K562 (cell line): Measurements from ENCODE around the gene UBXN2A. TPM values are rescaled to one million over a fixed set of nuclear protein-coding genes. Genes with fewer than 3 reads are reported as not detected.
A peak's percentile ranks its signal among the peaks of the same experiment; 100 is the strongest.

Experiments used
- ADNP ChIP-seq: fragments of 200-800 bp; sonication (Bioruptor generic); IDR thresholded peaks from 2 replicates; pipeline ENCODE4 v1.6.1; 2016; ENCODE audit warnings: missing genetic modification characterization, missing compliant biosample characterization
- ARNT ChIP-seq, 2 experiments: fragments of 450-650 bp; IDR thresholded peaks; 2 replicates each; pipeline ENCODE4 v1.6.1; 2016; ENCODE audit warnings: mild to moderate bottlenecking in 1 of 2
- ATF7 ChIP-seq: fragments of 450-650 bp; IDR thresholded peaks from 2 replicates; pipeline ENCODE4 v1.7.1; 2014; ENCODE audit warnings: mild to moderate bottlenecking, moderate library complexity
- C11orf30 ChIP-seq: fragments of 450-650 bp; IDR thresholded peaks from 2 replicates; pipeline ENCODE4 v1.6.1; 2016; ENCODE audit warnings: low read depth, mild to moderate bottlenecking
- CREBBP ChIP-seq: IDR thresholded peaks from one replicate; pipeline ENCODE4 v1.6.1; 2012; ENCODE audit warnings: low read depth, mild to moderate bottlenecking, control low read depth, inconsistent platforms, low read length
- EGR1 ChIP-seq: fragments of 450-650 bp; conservative IDR thresholded peaks from 2 replicates; pipeline ENCODE4 v1.6.1; 2017; ENCODE audit warnings: mild to moderate bottlenecking
- HLTF ChIP-seq: fragments of 450-650 bp; IDR thresholded peaks from 2 replicates; pipeline ENCODE4 v1.6.1; 2016
- LCOR ChIP-seq: sonication (generic); formaldehyde crosslinking; IDR thresholded peaks from 2 replicates; pipeline ENCODE4 v1.8.0; 2022; ENCODE audit warnings: mild to moderate bottlenecking, missing genetic modification reagents
- MBD2 ChIP-seq: sonication (generic); IDR thresholded peaks from 2 replicates; pipeline ENCODE4 v1.6.1; 2016; ENCODE audit warnings: low read depth, borderline replicate concordance
- MCM5 ChIP-seq: fragments of 450-650 bp; IDR thresholded peaks from 2 replicates; pipeline ENCODE4 v1.6.1; 2016; ENCODE audit warnings: low read depth
- NCOA1 ChIP-seq: fragments of 450-650 bp; IDR thresholded peaks from 2 replicates; pipeline ENCODE4 v1.6.1; 2016; ENCODE audit warnings: low read depth
- NR2C1 ChIP-seq, 2 experiments: fragments of 450-650 bp; IDR thresholded peaks; 2 replicates each; pipeline ENCODE4 v1.6.1; 2017; ENCODE audit warnings: mild to moderate bottlenecking in 2 of 2, antibody characterized with exemption in 1 of 2, inconsistent platforms in 1 of 2, missing compliant biosample characterization in 1 of 2, missing genetic modification characterization in 1 of 2
- PHTF2 ChIP-seq: fragments of 250-450 bp; sonication (Bioruptor Pico); IDR thresholded peaks from 2 replicates; pipeline ENCODE4 v1.5.0; 2021; ENCODE audit warnings: mild to moderate bottlenecking
- PPARD ChIP-seq: fragments of 250-450 bp; sonication (Bioruptor Pico); IDR thresholded peaks from 2 replicates; pipeline ENCODE4 v1.8.0; 2022; ENCODE audit warnings: inconsistent platforms, mild to moderate bottlenecking, moderate library complexity
- PRMT5 ChIP-seq: sonication (generic); formaldehyde crosslinking; IDR thresholded peaks from 2 replicates; pipeline ENCODE4 v1.5.0; 2020; ENCODE audit warnings: missing genetic modification reagents
- RBM15 ChIP-seq: fragments of 200-400 bp; formaldehyde crosslinking; IDR thresholded peaks from 2 replicates; pipeline ENCODE4 v1.6.1; 2018; ENCODE audit warnings: mild to moderate bottlenecking, low read length, moderate library complexity; ENCODE audit not compliant: insufficient read depth
- RFX7 ChIP-seq: fragments of 250-450 bp; sonication (Bioruptor Pico); IDR thresholded peaks from 2 replicates; pipeline ENCODE4 v1.5.1; 2021; ENCODE audit warnings: mild to moderate bottlenecking
- SAFB2 ChIP-seq: fragments of 200-400 bp; formaldehyde crosslinking; IDR thresholded peaks from 2 replicates; pipeline ENCODE4 v1.6.1; 2018; ENCODE audit warnings: borderline replicate concordance, low read length, low read depth, moderate library complexity; ENCODE audit not compliant: severe bottlenecking
- SIRT6 ChIP-seq: IDR thresholded peaks from one replicate; pipeline ENCODE4 v1.6.1; 2012; ENCODE audit warnings: low read depth, mild to moderate bottlenecking, control low read depth, inconsistent platforms, low read length, moderate library complexity
- TARDBP ChIP-seq: fragments of 450-650 bp; IDR thresholded peaks from 2 replicates; pipeline ENCODE4 v1.6.1; 2016
- ZNF174 ChIP-seq: fragments of 250-450 bp; sonication (Bioruptor Pico); IDR thresholded peaks from 2 replicates; pipeline ENCODE4 v1.4.0; 2020; ENCODE audit warnings: mild to moderate bottlenecking
- ZNF695 ChIP-seq: fragments of 450-650 bp; formaldehyde crosslinking; IDR thresholded peaks from 2 replicates; pipeline ENCODE4 v1.4.0; 2020; ENCODE audit warnings: mild to moderate bottlenecking, moderate library complexity
- polyA plus RNA-seq, 8 experiments: library from polyadenylated mRNA; depleted of rRNA in 4 of 8; stranded (reverse) in 5 of 8; unstranded in 3 of 8; fragments of >200 nt; fragmentation: Nextera tagmentation in 2 of 8; fragmentation: Illumina TruSeq in 1 of 8; extraction: Ambion mirVana in 2 of 8; extraction: Trizol in 1 of 8; gene quantifications; 2 replicates each; pipeline versions ENCODE4 v1.2.1 to v1.2.3, GENCODE V29; 2011 to 2014; ENCODE audit warnings: inconsistent platforms in 1 of 8, missing spikeins in 1 of 8
- total RNA-seq, 7 experiments: library from RNA; depleted of rRNA in 6 of 7; stranded (reverse); fragments of >200 nt in 6 of 7; fragmentation: Illumina TruSeq in 2 of 7; extraction: Trizol in 2 of 7; gene quantifications; 2 replicates each; pipeline versions ENCODE4 v1.2.1 to v1.2.3, GENCODE V29; 2011 to 2021; ENCODE audit warnings: low replicate concordance in 1 of 7
- TF ChIP-seq, protein P1 (sequence below), 2 experiments: fragments of 250-450 bp in 1 of 2; fragments of 450-650 bp in 1 of 2; sonication (Bioruptor Pico) in 1 of 2; IDR thresholded peaks; 2 replicates each; pipeline versions ENCODE4 v1.6.1 to v1.8.0; 2016 to 2021; ENCODE audit warnings: mild to moderate bottlenecking in 2 of 2, moderate library complexity in 2 of 2, missing compliant biosample characterization in 1 of 2, missing genetic modification characterization in 1 of 2
- TF ChIP-seq, protein P2 (sequence below): fragments of 200-800 bp; sonication (Bioruptor generic); IDR thresholded peaks from 2 replicates; pipeline ENCODE4 v1.6.1; 2017; ENCODE audit warnings: missing genetic modification characterization, missing compliant biosample characterization
- TF ChIP-seq, protein P3 (sequence below): fragments of 250-450 bp; sonication (Bioruptor Pico); IDR thresholded peaks from 2 replicates; pipeline ENCODE4 v1.4.0; 2020; ENCODE audit warnings: borderline replicate concordance
- TF ChIP-seq, protein P4 (sequence below): fragments of 450-650 bp; formaldehyde crosslinking; IDR thresholded peaks from 2 replicates; pipeline ENCODE4 v1.4.0; 2022; ENCODE audit warnings: missing genetic modification characterization

Gene UBXN2A
- total and polyA plus RNA-seq, 9 of the 15 experiments (the other 6 are each of a cell fraction or from before 2014, with no cell fraction given), result 3.4 to 25.6 (median 16.0) TPM

DNA sequence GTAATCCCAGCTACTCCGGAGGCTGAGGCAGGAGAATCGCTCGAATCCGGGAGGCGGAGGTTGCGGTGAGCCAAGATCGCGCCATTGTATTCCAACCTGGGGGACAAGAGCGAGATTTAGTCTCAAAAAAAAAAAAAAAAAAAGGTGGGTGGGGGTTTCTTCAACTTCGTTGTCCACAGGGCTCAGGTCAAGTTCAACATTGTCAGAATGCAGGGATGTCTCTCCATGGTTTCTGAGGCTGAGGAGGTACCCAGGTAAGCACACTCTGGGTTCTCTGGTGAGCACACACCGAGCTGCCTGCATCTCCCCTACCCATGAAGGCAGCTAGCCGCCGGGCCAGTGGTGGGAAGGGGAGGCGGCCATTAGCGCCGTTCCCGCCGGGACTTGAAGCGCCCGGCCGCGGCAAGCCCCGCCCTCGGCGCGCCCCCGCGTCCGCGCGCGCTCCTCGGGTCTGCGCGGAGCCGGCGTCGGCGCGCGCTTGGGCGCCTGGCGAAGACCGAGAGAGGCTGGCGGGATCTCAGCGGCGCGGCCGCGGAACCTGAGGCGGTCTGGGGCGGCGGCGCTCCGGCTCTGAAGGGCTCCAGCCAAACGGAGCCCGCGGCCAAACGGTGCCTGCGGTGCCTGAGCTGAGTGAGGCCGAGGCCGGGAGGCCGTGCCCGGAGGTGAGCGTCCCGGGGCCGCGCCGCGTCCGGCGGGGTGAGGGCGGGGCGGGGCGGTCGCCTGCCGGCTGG is at the start of gene UBXN2A (continued):
- TF ChIP-seq HLTF, result no peak
- 0 out of 4 replicates have a peak, but pooled peaks of 1 of the 2 experiments have one; percentile 11 for TF ChIP-seq ARNT (IDR thresholded peaks at IDR 0.05)
- TF ChIP-seq, protein P1, sequence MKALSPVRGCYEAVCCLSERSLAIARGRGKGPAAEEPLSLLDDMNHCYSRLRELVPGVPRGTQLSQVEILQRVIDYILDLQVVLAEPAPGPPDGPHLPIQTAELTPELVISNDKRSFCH (CRISPR knock-in tag; IDR thresholded peaks at IDR 0.05), result no peak
- TF ChIP-seq, protein P1 (tag; IDR thresholded peaks at IDR 0.05), result peak; percentile 61
- TF ChIP-seq, protein P2, sequence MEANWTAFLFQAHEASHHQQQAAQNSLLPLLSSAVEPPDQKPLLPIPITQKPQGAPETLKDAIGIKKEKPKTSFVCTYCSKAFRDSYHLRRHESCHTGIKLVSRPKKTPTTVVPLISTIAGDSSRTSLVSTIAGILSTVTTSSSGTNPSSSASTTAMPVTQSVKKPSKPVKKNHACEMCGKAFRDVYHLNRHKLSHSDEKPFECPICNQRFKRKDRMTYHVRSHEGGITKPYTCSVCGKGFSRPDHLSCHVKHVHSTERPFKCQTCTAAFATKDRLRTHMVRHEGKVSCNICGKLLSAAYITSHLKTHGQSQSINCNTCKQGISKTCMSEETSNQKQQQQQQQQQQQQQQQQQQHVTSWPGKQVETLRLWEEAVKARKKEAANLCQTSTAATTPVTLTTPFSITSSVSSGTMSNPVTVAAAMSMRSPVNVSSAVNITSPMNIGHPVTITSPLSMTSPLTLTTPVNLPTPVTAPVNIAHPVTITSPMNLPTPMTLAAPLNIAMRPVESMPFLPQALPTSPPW (CRISPR knock-in tag), result peak; percentile 83
- no peak for TF ChIP-seq LCOR (CRISPR knock-in tag)
- TF ChIP-seq PRMT5 (CRISPR knock-in tag), result no peak
- TF ChIP-seq NR2C1 (IDR thresholded peaks at IDR 0.05), result no peak; the same call in 1 of the 2 replicates
- TF ChIP-seq NR2C1 (tag; IDR thresholded peaks at IDR 0.05), result no peak
- TF ChIP-seq PPARD (CRISPR knock-in tag), result no peak
- TF ChIP-seq MCM5, result no peak
- TF ChIP-seq, protein P3, sequence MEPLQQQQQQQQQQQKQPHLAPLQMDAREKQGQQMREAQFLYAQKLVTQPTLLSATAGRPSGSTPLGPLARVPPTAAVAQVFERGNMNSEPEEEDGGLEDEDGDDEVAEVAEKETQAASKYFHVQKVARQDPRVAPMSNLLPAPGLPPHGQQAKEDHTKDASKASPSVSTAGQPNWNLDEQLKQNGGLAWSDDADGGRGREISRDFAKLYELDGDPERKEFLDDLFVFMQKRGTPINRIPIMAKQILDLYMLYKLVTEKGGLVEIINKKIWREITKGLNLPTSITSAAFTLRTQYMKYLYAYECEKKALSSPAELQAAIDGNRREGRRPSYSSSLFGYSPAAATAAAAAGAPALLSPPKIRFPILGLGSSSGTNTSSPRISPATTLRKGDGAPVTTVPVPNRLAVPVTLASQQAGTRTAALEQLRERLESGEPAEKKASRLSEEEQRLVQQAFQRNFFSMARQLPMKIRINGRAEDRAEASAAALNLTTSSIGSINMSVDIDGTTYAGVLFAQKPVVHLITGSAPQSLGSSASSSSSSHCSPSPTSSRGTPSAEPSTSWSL (CRISPR knock-in tag), result no peak
- no peak for TF ChIP-seq PHTF2 (CRISPR knock-in tag)
- TF ChIP-seq ZNF174, result no peak
- no peak for TF ChIP-seq RBM15
- TF ChIP-seq RFX7, result no peak
- TF ChIP-seq, protein P4, sequence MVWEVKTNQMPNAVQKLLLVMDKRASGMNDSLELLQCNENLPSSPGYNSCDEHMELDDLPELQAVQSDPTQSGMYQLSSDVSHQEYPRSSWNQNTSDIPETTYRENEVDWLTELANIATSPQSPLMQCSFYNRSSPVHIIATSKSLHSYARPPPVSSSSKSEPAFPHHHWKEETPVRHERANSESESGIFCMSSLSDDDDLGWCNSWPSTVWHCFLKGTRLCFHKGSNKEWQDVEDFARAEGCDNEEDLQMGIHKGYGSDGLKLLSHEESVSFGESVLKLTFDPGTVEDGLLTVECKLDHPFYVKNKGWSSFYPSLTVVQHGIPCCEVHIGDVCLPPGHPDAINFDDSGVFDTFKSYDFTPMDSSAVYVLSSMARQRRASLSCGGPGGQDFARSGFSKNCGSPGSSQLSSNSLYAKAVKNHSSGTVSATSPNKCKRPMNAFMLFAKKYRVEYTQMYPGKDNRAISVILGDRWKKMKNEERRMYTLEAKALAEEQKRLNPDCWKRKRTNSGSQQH (CRISPR knock-in tag), result no peak
- TF ChIP-seq SIRT6, result no peak
- TF ChIP-seq ADNP (tag), result no peak
- no peak for TF ChIP-seq C11orf30
- TF ChIP-seq MBD2, result peak; percentile 20; the same call in 1 of the 2 replicates
- TF ChIP-seq ATF7, result peak; percentile 12; the same call in 1 of the 2 replicates
- no peak; the same call in 1 of the 2 replicates for TF ChIP-seq TARDBP
- no peak for TF ChIP-seq CREBBP
- TF ChIP-seq SAFB2, result no peak
- TF ChIP-seq NCOA1, result no peak
- TF ChIP-seq EGR1, result no peak
- no peak for TF ChIP-seq ZNF695 (CRISPR knock-in tag)
